Endothelial cell of umbilical vein (primary cell): ENCODE results near the gene RPL38. TPM values are rescaled to one million over a fixed set of nuclear protein-coding genes. Genes with fewer than 3 reads are reported as not detected.

Experiments
- BruUV-seq: library from RNA; stranded (reverse); fragments of 400-500 nt; replicated peaks from 2 replicates; lab custom pipeline; 2021; lab: Mats Ljungman, UMichigan
- CTCF ChIA-PET: fragments of 300-600, 350-600 bp; sonication (Branson Sonifier 250); formaldehyde crosslinking; loops from one replicate; lab custom pipeline; 2021; ENCODE audit warnings: antibody characterized with exemption, inconsistent platforms; lab: Charles Lee
- POLR2A ChIA-PET: fragments of 300-600, 350-600 bp; sonication (Branson Sonifier 250); formaldehyde crosslinking; loops from one replicate; lab custom pipeline; 2021; ENCODE audit warnings: antibody characterized with exemption, inconsistent platforms; lab: Charles Lee
- DNase-seq: peaks from one replicate; pipeline ENCODE4 v3.0.0-alpha.2; 2011; ENCODE audit warnings: low read depth, low spot score
- FAIRE-seq: peaks from 2 replicates; lab custom pipeline; 2011; peaks lifted over from hg19 to GRCh38; lab: Jason Lieb, UNC
- H2AFZ ChIP-seq: 2 replicates; pipeline ENCODE4 v1.6.0; 2012; ENCODE audit warnings: low read depth, low read length, control low read depth, inconsistent platforms
- H3K27ac ChIP-seq: 2 replicates; pipeline ENCODE4 v1.5.1; 2011; ENCODE audit warnings: low read depth, mild to moderate bottlenecking, control low read depth, low read length, moderate library complexity; ENCODE audit not compliant: insufficient read depth
- H3K27me3 ChIP-seq, 2 experiments: 2 replicates each; pipeline versions ENCODE4 v1.6.0 to v1.6.1; 2011; ENCODE audit warnings: low read length in 2 of 2, mixed read lengths in 1 of 2; ENCODE audit not compliant: control insufficient read depth in 2 of 2, insufficient read depth in 2 of 2
- H3K36me3 ChIP-seq, 2 experiments: 2 replicates in 1 of 2; 3 replicates in 1 of 2; pipeline ENCODE4 v1.5.1; 2011; ENCODE audit warnings: low read length in 2 of 2, mild to moderate bottlenecking in 1 of 2, moderate library complexity in 1 of 2; ENCODE audit not compliant: control insufficient read depth in 2 of 2, insufficient read depth in 2 of 2; ENCODE audit errors: extremely low read depth in 1 of 2
- H3K4me1 ChIP-seq: 3 replicates; pipeline ENCODE4 v1.5.1; 2011; ENCODE audit warnings: mild to moderate bottlenecking, low read length; ENCODE audit not compliant: control insufficient read depth, insufficient read depth; ENCODE audit errors: extremely low read depth
- H3K4me2 ChIP-seq: 2 replicates; pipeline ENCODE4 v1.6.1; 2011; ENCODE audit warnings: low read length, control low read depth, mixed read lengths; ENCODE audit not compliant: insufficient read depth
- H3K4me3 ChIP-seq, 3 experiments: fragments of 200-600 bp in 1 of 3; sonication (generic), shearing (Covaris generic) in 1 of 3; replicated peaks in 1 of 3; 2 replicates each; pipeline ENCODE4 v1.5.1; 2011 to 2016; ENCODE audit warnings: control low read depth in 3 of 3, low read length in 3 of 3, mild to moderate bottlenecking in 2 of 3, inconsistent platforms in 1 of 3, low read depth in 1 of 3, moderate library complexity in 1 of 3; ENCODE audit not compliant: insufficient read depth in 1 of 3
- H3K79me2 ChIP-seq: 2 replicates; pipeline ENCODE4 v1.6.0; 2012; ENCODE audit warnings: low read length, inconsistent platforms; ENCODE audit not compliant: control insufficient read depth, insufficient read depth
- H3K9ac ChIP-seq: replicated peaks from 2 replicates; pipeline ENCODE3; 2011; ENCODE audit warnings: low read length, control low read depth; ENCODE audit not compliant: insufficient read depth; ENCODE audit errors: extremely low read depth
- H3K9me1 ChIP-seq: replicated peaks from 3 replicates; pipeline ENCODE4 v1.6.0; 2011; ENCODE audit warnings: mild to moderate bottlenecking, low read length; ENCODE audit not compliant: control insufficient read depth, insufficient read depth; ENCODE audit errors: extremely low read depth
- H3K9me3 ChIP-seq: replicated peaks from 2 replicates; pipeline ENCODE4 v1.5.1; 2012; ENCODE audit warnings: low read length, inconsistent platforms; ENCODE audit not compliant: control insufficient read depth, insufficient read depth
- H4K20me1 ChIP-seq: replicated peaks from 2 replicates; pipeline ENCODE3; 2011; ENCODE audit warnings: mild to moderate bottlenecking, low read length; ENCODE audit not compliant: control insufficient read depth, insufficient read depth; ENCODE audit errors: extremely low read depth
- FOS ChIP-seq: IDR thresholded peaks from 2 replicates; pipeline ENCODE4 v1.6.1; 2011; ENCODE audit warnings: mild to moderate bottlenecking, low read length, moderate library complexity, borderline replicate concordance; ENCODE audit not compliant: insufficient read depth
- JUN ChIP-seq: IDR thresholded peaks from 2 replicates; pipeline ENCODE4 v1.6.1; 2011; ENCODE audit warnings: borderline replicate concordance, low read depth; ENCODE audit not compliant: insufficient read length, insufficient read depth
- MYC ChIP-seq: IDR thresholded peaks from one replicate; pipeline ENCODE4 v1.6.1; 2011; ENCODE audit warnings: mild to moderate bottlenecking, low read depth, low read length
- POLR2AphosphoS5 ChIP-seq: IDR thresholded peaks from 2 replicates; pipeline ENCODE4 v1.6.1; 2012; ENCODE audit warnings: low read depth, mild to moderate bottlenecking, control low read depth, low read length, moderate library complexity; ENCODE audit not compliant: insufficient read depth
- dilution Hi-C: fragments of 300-500 bp; cut with MboI; formaldehyde crosslinking; loops from one replicate; pipeline ENCODE4 v1.15.0; 2019; ENCODE audit warnings: low sequenced_read_pairs; ENCODE audit not compliant: extremely low pct_ligation_motif_present
- intact Hi-C: fragments of 100-400 bp; cut with micrococcal nuclease; formaldehyde crosslinking; loops from one replicate; pipeline ENCODE4 v1.10.0; 2022
- polyA plus RNA-seq, 4 experiments: library from polyadenylated mRNA; depleted of rRNA in 3 of 4; stranded (reverse) in 3 of 4; unstranded in 1 of 4; fragments of >200 nt; gene quantifications; 2 replicates each; pipeline versions ENCODE4 v1.2.1 to v1.2.3, GENCODE V29; 2011 to 2012; ENCODE audit warnings: missing spikeins in 1 of 4
- total RNA-seq: library from RNA; stranded (reverse); gene quantifications from 2 replicates; pipeline ENCODE4 v1.2.3, GENCODE V29; 2021
- TF ChIP-seq, protein P1 (sequence below): IDR thresholded peaks from 2 replicates; pipeline ENCODE4 v1.6.1; 2011; ENCODE audit not compliant: insufficient read depth, insufficient read length
- TF ChIP-seq, protein P2 (sequence below), 2 donors: IDR thresholded peaks; 1 replicate in 1 of 2; 2 replicates in 1 of 2; pipeline ENCODE4 v1.5.1; 2011; ENCODE audit warnings: low read length in 2 of 2, mild to moderate bottlenecking in 2 of 2, moderate library complexity in 2 of 2, control low read depth in 1 of 2, inconsistent platforms in 1 of 2, low read depth in 1 of 2; ENCODE audit not compliant: insufficient read depth in 1 of 2; ENCODE audit errors: extremely low read depth in 1 of 2

The RPL38 gene
- total and polyA plus RNA-seq, 2 donors (not counting 3 experiments of a cell fraction or from before 2014, with no cell fraction given): 256 to 1,006 TPM

DNA sequence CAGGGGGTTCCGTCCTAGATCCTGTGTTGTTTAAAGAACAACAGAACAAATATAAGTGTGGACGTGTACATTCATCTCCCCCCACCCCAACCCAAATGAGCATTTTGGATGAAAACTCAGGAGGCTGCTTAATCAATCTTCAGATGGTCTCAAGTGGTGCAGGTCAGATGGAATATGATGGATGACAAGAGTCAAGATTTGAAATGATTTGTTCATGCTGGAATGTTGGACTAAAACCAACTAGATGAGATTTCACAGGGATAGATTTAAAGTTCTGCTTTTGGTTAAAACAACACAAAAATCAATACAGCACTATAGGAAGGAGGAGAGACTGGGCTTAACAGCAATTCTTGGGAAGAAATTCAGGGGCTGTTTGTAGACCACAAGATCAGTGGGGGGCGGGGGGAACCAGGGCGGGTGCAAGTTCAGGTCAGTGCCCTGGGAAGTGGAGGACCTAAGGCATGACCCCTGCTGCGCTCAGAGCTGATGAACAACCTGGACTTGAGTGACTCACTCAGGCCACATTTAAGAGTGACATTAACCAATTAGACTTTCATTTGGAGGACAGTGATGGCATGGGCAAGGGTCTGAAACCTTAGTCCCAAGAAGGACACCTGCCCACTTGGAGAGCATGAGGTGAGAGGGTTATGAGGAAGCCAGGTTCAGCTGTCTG, 25.0 kb downstream of the RPL38 start:
- ChIA-PET CTCF (no interaction called here), POLR2A (no interaction called here)
- H3K36me3 ChIP-seq: no peaks in the 10 kb centered on the region
- H3K4me2 ChIP-seq: no peak overlapping the region
- FAIRE-seq (no peak), DNase-seq (no peak)
- BruUV-seq: no TSS peak
- no peaks in the 10 kb centered on the region for H3K9me1 ChIP-seq
- no peaks in the 10 kb centered on the region for H3K79me2 ChIP-seq
- H3K9me3 ChIP-seq: no peaks in the 10 kb centered on the region
- H3K27ac ChIP-seq: no peak overlapping the region
- TF ChIP-seq JUN: no peak
- TF ChIP-seq, protein P1, sequence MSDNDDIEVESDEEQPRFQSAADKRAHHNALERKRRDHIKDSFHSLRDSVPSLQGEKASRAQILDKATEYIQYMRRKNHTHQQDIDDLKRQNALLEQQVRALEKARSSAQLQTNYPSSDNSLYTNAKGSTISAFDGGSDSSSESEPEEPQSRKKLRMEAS: no peak
- TF ChIP-seq MYC: no peak
- no peak for TF ChIP-seq POLR2AphosphoS5
- no peak for TF ChIP-seq FOS
- TF ChIP-seq, protein P2, sequence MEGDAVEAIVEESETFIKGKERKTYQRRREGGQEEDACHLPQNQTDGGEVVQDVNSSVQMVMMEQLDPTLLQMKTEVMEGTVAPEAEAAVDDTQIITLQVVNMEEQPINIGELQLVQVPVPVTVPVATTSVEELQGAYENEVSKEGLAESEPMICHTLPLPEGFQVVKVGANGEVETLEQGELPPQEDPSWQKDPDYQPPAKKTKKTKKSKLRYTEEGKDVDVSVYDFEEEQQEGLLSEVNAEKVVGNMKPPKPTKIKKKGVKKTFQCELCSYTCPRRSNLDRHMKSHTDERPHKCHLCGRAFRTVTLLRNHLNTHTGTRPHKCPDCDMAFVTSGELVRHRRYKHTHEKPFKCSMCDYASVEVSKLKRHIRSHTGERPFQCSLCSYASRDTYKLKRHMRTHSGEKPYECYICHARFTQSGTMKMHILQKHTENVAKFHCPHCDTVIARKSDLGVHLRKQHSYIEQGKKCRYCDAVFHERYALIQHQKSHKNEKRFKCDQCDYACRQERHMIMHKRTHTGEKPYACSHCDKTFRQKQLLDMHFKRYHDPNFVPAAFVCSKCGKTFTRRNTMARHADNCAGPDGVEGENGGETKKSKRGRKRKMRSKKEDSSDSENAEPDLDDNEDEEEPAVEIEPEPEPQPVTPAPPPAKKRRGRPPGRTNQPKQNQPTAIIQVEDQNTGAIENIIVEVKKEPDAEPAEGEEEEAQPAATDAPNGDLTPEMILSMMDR (IDR thresholded peaks at IDR 0.05; ENCODE audit: extremely low read depth in 1 of 2, insufficient read depth in 1 of 2, low read depth in 1 of 2, low read length in 2 of 2): no peak
- H2AFZ ChIP-seq: no peak overlapping the region
- no peak overlapping the region for H3K4me3 ChIP-seq
- intact Hi-C loops (no loop called here), dilution Hi-C loops (no loop called here)
- no peaks in the 10 kb centered on the region for H3K27me3 ChIP-seq
- no peaks in the 10 kb centered on the region for H3K4me1 ChIP-seq
- H4K20me1 ChIP-seq: no peaks in the 10 kb centered on the region
- H3K9ac ChIP-seq: no peak overlapping the region
